IMR-90 (cell line): Measurements from ENCODE around the gene ERN1.

Experiments
- CTCF ChIP-seq: conservative IDR thresholded peaks from 2 replicates; pipeline ENCODE4 v1.5.1; 2012; ENCODE audit warnings: mild to moderate bottlenecking, low read depth, low read length, improper control_type of control experiment
- POLR2A ChIP-seq: IDR thresholded peaks from 2 replicates; pipeline ENCODE4 v1.6.1; 2012; ENCODE audit warnings: mild to moderate bottlenecking, low read depth, low read length
- RAD21 ChIP-seq: IDR thresholded peaks from 2 replicates; pipeline ENCODE4 v1.6.1; 2012; ENCODE audit warnings: low read length, improper control_type of control experiment
- RFX5 ChIP-seq: IDR thresholded peaks from 2 replicates; pipeline ENCODE4 v1.8.0; 2012; ENCODE audit warnings: low read depth, mild to moderate bottlenecking, low read length, moderate library complexity
- USF2 ChIP-seq: fragments of 150-350 bp; IDR thresholded peaks from 2 replicates; pipeline ENCODE4 v1.6.1; 2017; ENCODE audit warnings: mild to moderate bottlenecking, antibody characterized with exemption, low read length, low read depth

GRCh38 chr17:64103391-64104364, 26.3 kb downstream of the ERN1 start:
- TF ChIP-seq CTCF (no peak), RFX5 (no peak), POLR2A (no peak), USF2 (no peak), RAD21 (no peak)
